ENCODE measurements around the gene VSIG2. TPM values are rescaled to one million over a fixed set of nuclear protein-coding genes. Genes with fewer than 3 reads are reported as not detected.
A peak's percentile ranks its signal among the peaks of the same experiment; 100 is the strongest.

Gene VSIG2, protein sequence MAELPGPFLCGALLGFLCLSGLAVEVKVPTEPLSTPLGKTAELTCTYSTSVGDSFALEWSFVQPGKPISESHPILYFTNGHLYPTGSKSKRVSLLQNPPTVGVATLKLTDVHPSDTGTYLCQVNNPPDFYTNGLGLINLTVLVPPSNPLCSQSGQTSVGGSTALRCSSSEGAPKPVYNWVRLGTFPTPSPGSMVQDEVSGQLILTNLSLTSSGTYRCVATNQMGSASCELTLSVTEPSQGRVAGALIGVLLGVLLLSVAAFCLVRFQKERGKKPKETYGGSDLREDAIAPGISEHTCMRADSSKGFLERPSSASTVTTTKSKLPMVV
- 1 to 10 TPM in 2 of 4 donors, not detected in 2; 1.9 to 2.2 TPM for total RNA-seq

DNA sequence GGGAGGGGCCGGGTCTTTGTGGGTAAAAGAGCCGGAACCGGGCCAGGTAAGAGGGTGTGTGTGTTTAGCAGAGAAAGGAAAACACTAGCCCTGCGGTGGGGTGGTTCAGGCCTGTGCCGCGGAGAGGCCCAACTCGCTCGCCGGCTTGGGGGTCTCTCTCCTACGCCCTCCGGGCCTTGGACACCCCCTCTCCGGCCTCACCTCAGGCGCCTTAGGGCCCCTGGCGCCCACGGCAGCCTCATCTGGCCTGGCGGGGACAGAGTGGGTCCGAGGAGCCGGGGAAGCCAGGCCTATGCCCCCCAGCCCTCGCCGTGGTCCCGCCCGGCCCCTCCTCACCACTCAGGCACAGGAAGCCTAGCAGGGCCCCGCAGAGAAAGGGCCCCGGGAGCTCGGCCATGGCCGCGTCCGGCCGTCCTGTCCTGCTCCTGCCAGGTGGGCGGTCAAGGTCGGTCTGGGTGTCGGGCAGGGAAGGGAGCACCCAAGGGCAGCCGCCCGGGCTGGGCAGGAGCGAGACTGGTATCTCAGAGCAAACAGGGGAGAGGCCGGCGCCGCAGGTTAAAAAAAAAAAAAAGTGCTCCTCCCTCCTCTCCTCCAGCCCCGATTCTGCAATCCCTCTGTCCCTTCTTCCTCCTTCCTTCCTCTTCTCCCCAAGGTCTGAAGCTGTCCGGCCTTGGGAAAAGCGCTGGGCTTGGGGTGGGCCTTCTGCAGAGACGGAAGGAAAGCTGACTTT is at the start of gene VSIG2:
TSS of gene VSIG2 (minus strand) at position 515 of the 730 bp plus-strand sequence. CDS start at position 397, 118 bp downstream.
- Histone ChIP-seq H3K4me3 (no peak within 1 kb of the TSS), H3K27me3 (peaks cover under 1 to 14% of the 10 kb centered on the region in 2 donors)
- intact Hi-C loops (cut with DNase I; ENCODE audit: low total_unique reads) = no loop called here

DNA sequence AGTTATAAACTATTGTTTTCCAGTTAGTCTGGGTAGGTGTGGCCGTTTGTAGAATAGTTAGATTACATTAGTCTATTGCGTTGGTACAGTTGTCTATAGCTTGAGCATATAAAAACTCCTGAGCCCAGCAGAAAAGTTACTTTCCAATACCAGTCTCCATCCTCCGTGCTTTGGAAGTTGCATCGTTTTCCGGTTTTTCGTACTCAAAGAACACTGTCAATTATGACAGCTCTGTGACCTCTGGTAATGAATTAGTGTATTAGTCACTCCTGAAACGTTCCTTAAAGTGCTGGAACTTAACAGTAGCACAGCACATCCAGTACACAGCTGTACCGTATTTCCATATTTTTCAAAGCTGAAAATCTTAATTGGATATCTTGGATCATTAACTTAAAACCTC is 49.0 kb upstream of the VSIG2 start:
- no peaks in the 10 kb centered on the region for H3K9me3 ChIP-seq
- peak overlapping the region; percentile 50 to 91 for H3K4me3 ChIP-seq
- H3K36me3 ChIP-seq = no peaks in the 10 kb centered on the region
- peak overlapping the region; percentile 96 to 98 for H3K27ac ChIP-seq
- no peak for DNase-seq
- TF ChIP-seq POLR2A (IDR thresholded peaks at IDR 0.05) = no peak
- TF ChIP-seq, protein P1, sequence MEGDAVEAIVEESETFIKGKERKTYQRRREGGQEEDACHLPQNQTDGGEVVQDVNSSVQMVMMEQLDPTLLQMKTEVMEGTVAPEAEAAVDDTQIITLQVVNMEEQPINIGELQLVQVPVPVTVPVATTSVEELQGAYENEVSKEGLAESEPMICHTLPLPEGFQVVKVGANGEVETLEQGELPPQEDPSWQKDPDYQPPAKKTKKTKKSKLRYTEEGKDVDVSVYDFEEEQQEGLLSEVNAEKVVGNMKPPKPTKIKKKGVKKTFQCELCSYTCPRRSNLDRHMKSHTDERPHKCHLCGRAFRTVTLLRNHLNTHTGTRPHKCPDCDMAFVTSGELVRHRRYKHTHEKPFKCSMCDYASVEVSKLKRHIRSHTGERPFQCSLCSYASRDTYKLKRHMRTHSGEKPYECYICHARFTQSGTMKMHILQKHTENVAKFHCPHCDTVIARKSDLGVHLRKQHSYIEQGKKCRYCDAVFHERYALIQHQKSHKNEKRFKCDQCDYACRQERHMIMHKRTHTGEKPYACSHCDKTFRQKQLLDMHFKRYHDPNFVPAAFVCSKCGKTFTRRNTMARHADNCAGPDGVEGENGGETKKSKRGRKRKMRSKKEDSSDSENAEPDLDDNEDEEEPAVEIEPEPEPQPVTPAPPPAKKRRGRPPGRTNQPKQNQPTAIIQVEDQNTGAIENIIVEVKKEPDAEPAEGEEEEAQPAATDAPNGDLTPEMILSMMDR (IDR thresholded peaks at IDR 0.05) = no peak
- intact Hi-C loops (cut with DNase I; ENCODE audit: low total_unique reads) = no loop called here
- no peaks in the 10 kb centered on the region for H3K27me3 ChIP-seq
- no peaks in the 10 kb centered on the region for H3K4me1 ChIP-seq

More for the DNA sequence above, at the start of gene VSIG2:
- Histone ChIP-seq H3K27ac (no peak within 1 kb of the TSS), H3K9me3 (no peaks in the 10 kb centered on the region), H3K4me1 (no peaks in the 10 kb centered on the region), H3K36me3 (no peaks in the 10 kb centered on the region)
- DNase-seq = no peak
- TF ChIP-seq, protein P1 (IDR thresholded peaks at IDR 0.05) = no peak
- TF ChIP-seq POLR2A (IDR thresholded peaks at IDR 0.05) = no peak

DNA sequence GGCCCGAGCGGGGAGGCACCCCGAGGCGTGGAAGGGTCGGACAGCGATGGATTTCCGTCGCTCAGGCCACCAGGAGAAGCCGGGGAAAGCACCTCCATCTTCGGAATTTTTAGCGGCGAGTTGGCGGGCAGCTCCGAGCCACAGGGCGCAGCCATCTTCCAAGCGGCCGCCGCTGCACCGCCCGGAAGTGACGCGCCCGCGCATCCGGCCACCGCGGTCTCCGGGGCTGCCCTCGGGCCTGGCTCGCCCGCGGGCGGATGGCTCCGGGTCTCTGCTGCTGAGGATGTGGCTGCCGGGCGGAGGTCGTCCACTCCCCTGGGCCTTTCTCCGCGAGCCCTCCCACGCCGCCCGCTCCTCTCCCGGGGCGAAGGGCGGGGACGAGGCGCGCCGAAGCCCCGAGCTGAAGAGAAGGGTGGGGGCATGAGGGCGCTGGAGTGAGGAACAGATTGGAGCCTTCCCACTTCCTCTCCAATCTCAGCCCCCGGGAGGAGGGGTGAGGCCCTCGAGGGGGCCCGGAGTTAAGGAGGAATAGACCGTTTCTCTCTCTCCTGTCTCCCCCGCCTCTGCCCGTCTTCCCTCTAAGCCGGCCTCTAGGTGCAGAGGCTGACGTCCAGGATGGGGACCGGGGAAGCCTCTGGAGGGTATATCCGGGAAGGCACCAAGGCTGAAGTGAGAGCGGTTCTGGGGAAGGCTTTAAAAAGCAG is 48.3 kb upstream of the VSIG2 start, which contains the start of gene MSANTD2:
TSS of gene MSANTD2 (minus strand) at position 181 of the 704 bp plus-strand sequence. CDS start at position 155, 26 bp downstream.
- no peaks in the 10 kb centered on the region for H3K9me3 ChIP-seq
- peak within 1 kb of the TSS; percentile 50 to 91 for H3K4me3 ChIP-seq
- DNase-seq = peak; percentile 81
- H3K27ac ChIP-seq = peak within 1 kb of the TSS; percentile 96 to 98
- peak; percentile 72 to 85 for TF ChIP-seq POLR2A (IDR thresholded peaks at IDR 0.05)
- TF ChIP-seq, protein P1 (IDR thresholded peaks at IDR 0.05) = no peak
- no peaks in the 10 kb centered on the region for H3K27me3 ChIP-seq
- no peaks in the 10 kb centered on the region for H3K36me3 ChIP-seq
- H3K4me1 ChIP-seq = no peaks in the 10 kb centered on the region
- intact Hi-C loops (cut with DNase I; ENCODE audit: low total_unique reads) = no loop called here

DNA sequence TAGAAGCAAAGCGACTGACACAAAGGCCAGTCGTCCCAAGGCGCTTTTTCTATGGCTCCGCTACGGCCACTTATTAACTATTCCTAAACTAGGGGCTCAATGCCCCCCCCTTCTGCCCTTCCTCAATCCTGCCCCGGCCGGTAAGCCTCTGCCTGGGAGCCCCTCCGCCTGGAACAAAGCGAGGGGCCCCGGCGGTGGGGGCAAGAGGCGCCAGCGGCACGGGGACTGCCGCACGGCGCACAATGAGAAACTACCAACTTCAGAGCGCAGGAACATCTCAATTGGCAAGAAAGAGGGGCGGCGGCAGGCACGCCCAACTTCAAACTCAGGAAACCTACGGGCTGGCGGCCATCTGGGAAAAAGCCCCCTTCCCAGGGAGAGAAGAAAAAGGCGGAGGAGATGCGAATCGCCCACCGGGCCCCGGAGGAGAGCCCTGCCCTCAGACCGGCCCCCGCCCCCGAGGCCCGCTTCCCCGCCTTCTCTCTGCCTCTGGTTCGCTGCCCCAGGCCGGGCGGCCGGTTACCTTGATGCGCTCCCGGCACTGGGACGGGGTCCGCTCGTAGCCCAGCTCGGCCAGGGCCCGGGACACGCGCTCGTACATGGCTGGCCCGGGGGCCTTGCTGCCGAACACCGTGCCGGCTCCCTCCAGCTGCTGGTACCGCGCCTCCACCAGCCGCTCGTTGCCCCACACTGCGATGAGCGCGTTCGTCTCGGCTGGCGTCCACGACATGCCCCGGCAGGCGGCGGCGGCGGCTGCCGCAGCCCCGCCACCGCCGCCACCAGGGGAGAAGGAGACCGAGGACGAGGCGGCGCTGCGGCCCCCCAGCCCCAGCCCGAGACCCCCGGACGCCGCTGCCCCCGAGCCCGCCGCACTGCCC is 47.5 kb upstream of the VSIG2 start:
- Histone ChIP-seq H3K27me3 (no peaks in the 10 kb centered on the region), H3K9me3 (no peaks in the 10 kb centered on the region), H3K27ac (peak overlapping the region; percentile 96 to 98), H3K4me1 (no peaks in the 10 kb centered on the region), H3K36me3 (no peaks in the 10 kb centered on the region), H3K4me3 (peak overlapping the region; percentile 50 to 91)
- DNase-seq = peak in 1 of 2 donors; percentile 24
- intact Hi-C loops (cut with DNase I; ENCODE audit: low total_unique reads) = no loop called here
- no peak for TF ChIP-seq POLR2A (IDR thresholded peaks at IDR 0.05)
- TF ChIP-seq, protein P1 (IDR thresholded peaks at IDR 0.05) = no peak

All from uterus (tissue), 4 donors.